GM10248 (cell line): ENCODE results near the gene C2orf78.
A peak's percentile ranks its signal among the peaks of the same experiment; 100 is the strongest.

Experiments
- CTCF ChIA-PET: fragments of 300-600 bp; sonication (Branson Sonifier 250); formaldehyde crosslinking; extraction: SDS; loops from one replicate; lab custom pipeline; 2021; ENCODE audit warnings: antibody characterized with exemption; lab: Yijun Ruan, JAX
- POLR2A ChIA-PET: fragments of 350-650 bp; sonication (Branson Sonifier 250); formaldehyde crosslinking; extraction: SDS; loops from one replicate; lab custom pipeline; 2020; ENCODE audit warnings: antibody characterized with exemption; lab: Yijun Ruan, JAX
- DNase-seq: peaks from one replicate; pipeline ENCODE4 v3.0.0; 2012; ENCODE audit errors: extremely low spot score
- TF ChIP-seq, protein P1 (sequence below): IDR thresholded peaks from 2 replicates; pipeline ENCODE4 v1.5.1; 2012; ENCODE audit warnings: mild to moderate bottlenecking, low read depth; ENCODE audit errors: extremely low read depth, missing control alignments, control extremely low read depth

C2orf78 gene

DNA sequence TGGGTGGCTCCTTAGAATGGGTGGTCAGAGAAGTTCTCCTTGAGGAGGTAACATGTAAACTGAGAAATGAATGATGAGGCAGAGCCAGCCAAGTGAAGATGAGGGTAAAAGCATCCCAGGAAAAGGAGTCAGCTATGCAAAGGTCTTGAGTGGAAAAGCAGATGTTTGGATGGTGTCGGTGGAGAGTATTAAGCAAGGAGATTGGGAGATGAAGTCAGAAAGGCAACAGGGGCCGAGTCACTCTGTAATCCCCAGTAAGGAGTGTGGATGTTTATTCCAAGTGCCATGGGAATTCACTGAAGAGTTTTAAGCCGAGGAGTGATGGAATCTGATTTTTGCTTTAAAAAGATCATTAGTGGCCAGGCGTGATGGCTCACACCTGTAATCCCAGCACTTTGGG is 41.4 kb downstream of the C2orf78 start:
- CTCF ChIA-PET, result interaction anchor here (0.9 to 8.6 kb wide), 13 partner anchors 12 to 615 kb away, joined by 3 to 177 read pairs (median 6); partner anchors contain the start of gene BOLA3

DNA sequence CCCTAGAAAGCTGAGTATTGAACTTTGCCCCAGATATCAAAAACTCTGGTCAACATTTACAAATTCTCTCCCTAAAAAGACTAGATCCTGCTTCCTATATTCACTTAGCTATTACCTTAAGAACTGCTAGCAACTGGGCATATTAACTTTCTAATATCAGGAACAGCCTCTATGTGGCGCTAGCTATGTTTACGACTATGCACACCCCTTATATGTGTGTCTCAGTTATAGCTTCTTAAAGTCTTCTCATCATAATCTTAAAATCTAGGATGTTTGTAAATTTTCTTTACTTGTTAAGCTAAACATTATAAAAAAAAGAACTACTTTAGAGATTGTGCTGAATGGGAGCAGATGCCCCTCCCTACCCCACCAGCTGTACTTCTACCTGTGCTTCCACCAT is 43.0 kb downstream of the C2orf78 start:
- ChIA-PET POLR2A (no interaction called here), CTCF (interaction anchor here (0.6 to 8.6 kb wide), 28 partner anchors 9 to 761 kb away, joined by 3 to 177 read pairs (median 4); partner anchors contain the start of gene BOLA3)
- no peak for DNase-seq
- TF ChIP-seq, protein P1, sequence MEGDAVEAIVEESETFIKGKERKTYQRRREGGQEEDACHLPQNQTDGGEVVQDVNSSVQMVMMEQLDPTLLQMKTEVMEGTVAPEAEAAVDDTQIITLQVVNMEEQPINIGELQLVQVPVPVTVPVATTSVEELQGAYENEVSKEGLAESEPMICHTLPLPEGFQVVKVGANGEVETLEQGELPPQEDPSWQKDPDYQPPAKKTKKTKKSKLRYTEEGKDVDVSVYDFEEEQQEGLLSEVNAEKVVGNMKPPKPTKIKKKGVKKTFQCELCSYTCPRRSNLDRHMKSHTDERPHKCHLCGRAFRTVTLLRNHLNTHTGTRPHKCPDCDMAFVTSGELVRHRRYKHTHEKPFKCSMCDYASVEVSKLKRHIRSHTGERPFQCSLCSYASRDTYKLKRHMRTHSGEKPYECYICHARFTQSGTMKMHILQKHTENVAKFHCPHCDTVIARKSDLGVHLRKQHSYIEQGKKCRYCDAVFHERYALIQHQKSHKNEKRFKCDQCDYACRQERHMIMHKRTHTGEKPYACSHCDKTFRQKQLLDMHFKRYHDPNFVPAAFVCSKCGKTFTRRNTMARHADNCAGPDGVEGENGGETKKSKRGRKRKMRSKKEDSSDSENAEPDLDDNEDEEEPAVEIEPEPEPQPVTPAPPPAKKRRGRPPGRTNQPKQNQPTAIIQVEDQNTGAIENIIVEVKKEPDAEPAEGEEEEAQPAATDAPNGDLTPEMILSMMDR, result peak; percentile 30

More for the DNA sequence above, 41.4 kb downstream of the C2orf78 start:
- DNase-seq, result no peak
- POLR2A ChIA-PET, result no interaction called here
- TF ChIP-seq, protein P1, result no peak

DNA sequence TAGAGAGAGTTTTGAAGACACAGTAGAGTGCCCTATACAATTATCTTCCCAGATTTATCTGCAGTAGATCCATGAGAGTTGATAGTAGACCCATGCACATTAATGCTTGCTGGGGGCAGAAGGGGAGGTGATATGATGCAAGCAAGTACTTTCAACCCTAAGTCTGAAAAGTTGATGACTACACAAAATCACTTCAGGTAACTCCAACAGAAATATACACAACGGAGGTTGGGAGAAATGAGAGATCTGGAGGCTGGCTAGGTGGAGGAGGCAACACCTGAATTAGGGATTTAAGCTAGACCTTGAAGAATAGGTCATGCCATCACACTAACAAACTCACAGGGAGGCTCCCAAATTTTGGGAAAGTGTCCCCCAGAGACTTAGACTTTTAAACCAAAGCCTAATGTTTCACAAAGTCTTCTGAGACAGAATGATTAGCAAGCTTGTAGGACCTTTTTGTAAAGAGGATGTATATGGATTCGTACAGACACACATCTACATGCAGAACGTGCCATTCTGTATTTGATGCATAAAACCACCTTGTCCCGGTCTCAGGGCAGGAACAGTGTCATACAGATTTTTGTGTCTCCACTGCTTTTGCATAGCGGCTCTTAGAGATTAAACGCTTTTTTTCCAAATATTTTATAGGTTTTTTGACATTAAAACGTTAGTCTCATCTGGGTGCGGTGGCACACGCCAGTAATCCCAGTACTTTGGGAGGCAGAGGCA is 43.8 kb downstream of the C2orf78 start:
- TF ChIP-seq, protein P1, result no peak
- ChIA-PET CTCF (interaction anchor here (0.7 to 8.6 kb wide), 32 partner anchors 10 to 761 kb away, joined by 3 to 177 read pairs (median 3); partner anchors contain the start of gene BOLA3), POLR2A (interaction anchor here (0.7 to 1.1 kb wide), 2 partner anchors 11 to 12 kb away, joined by 3 read pairs; no protein-coding TSS in a partner anchor)
- DNase-seq, result no peak

DNA sequence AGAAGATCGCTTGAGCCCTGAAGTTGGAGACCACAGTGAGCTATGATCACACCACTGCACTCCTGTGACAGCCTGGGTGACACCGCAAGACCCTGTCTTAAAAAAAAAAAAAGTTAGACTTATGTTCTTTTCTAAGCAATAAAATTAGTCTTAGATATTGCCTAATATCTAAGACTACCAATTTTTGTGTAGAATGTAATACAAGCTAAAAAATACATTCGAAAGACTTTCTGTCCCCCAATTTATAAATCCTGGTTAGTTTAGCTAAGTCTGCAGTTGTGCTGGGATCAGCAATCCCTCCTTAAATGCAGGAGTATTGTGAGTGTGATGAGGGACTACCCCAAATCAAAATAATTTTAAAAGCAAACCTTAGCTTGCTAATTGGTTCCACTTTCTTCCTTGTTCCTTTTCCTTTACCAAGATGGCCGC is 44.4 kb downstream of the C2orf78 start:
- DNase-seq, result no peak
- POLR2A ChIA-PET, result interaction anchor here (0.7 to 1.1 kb wide), 3 partner anchors 10 to 74 kb away, joined by 3 read pairs; no protein-coding TSS in a partner anchor
- TF ChIP-seq, protein P1, result no peak
- CTCF ChIA-PET, result interaction anchor here (0.7 to 8.6 kb wide), 18 partner anchors 11 to 563 kb away, joined by 3 to 177 read pairs (median 3); partner anchors contain the start of gene BOLA3

DNA sequence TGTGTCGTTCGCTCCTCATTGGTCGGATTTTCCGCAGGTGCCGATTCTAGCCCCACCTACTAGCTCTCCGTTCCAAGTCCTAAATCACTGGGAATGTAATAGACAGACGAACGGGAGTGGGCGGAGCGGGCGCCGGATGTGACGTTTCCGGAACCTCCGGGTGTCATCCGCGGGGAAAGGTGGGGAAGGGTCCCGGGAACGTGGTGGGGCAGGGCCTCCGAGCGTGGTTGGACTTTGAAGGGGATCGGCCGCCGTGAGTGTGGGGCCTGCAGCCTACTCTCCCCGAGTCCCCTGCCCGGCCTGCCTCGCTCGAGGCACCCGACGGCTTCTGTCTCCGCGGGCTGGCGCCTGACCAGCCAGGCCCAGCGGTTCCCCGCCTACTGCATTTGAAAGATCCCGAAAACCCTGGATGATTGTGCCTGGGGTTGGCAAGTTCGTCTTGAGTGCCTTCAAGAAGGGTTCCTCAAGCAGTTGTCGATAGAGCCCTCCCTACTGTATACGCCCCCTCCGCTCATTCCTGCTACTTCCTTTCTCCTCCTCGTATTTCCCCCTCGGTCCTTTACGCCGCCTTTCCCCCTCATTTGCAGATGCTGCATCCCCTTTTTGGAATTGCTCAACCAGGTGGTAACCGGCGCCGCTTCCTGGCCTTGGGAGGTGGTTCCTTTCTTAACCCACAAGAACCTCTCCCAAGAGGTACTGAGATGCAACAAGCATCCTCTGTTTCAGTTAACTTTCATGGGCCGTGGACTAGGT is 45.0 kb downstream of the C2orf78 start, which contains the start of gene STAMBP:
STAMBP (plus strand) TSS at position 144 of the 753 bp plus-strand sequence. CDS start 1,896 bp downstream, outside the sequence.
- ChIA-PET CTCF (interaction anchor here (0.7 to 8.6 kb wide), 17 partner anchors 10 to 562 kb away, joined by 3 to 177 read pairs (median 3); partner anchors contain the start of gene BOLA3), POLR2A (interaction anchor here (0.7 to 1.1 kb wide), 3 partner anchors 10 to 74 kb away, joined by 3 read pairs; no protein-coding TSS in a partner anchor)
- TF ChIP-seq, protein P1, result no peak
- DNase-seq, result peak; percentile 94
